ENCODE data around the gene COA7.
"Not testable (repeated sequence)": the region's sequence is repeated elsewhere in the genome, so short reads cannot be mapped to it uniquely, and the experiment has no call there.

GRCh38 chr1:52715296-52715695, 17.1 kb upstream of the COA7 start:
- not testable (repeated sequence) for TF ChIP-seq CTCF (conservative IDR thresholded peaks at IDR 0.05; ENCODE audit: low read depth, low read length); EZH2 (IDR thresholded peaks at IDR 0.05; ENCODE audit: low read length, unreplicated experiment)
